ENCODE results near the gene USH1G.
"Not testable (repeated sequence)": the region's sequence is repeated elsewhere in the genome, so short reads cannot be mapped to it uniquely, and the experiment has no call there.

USH1G gene

GRCh38 chr17:74971069-74971841, 48.2 kb upstream of the USH1G start:
- DNase-seq (ENCODE audit: low read depth in 1 of 2, low spot score in 1 of 2), result no peak
- H3K27ac ChIP-seq (replicated peaks), result no peak overlapping the region
- no peak overlapping the region for H3K4me3 ChIP-seq (replicated peaks; ENCODE audit: insufficient read depth, low read length)
- no peak for TF ChIP-seq GABPA (IDR thresholded peaks at IDR 0.05; ENCODE audit: low read depth)
- TF ChIP-seq POLR2AphosphoS5 (IDR thresholded peaks at IDR 0.05; ENCODE audit: low read depth), result no peak
- TF ChIP-seq CTCF (IDR thresholded peaks at IDR 0.05; ENCODE audit: insufficient read depth, low read length), result no peak
- no peak for TF ChIP-seq REST (IDR thresholded peaks at IDR 0.05; ENCODE audit: insufficient replicate concordance, low read depth)
- TF ChIP-seq SPI1 (IDR thresholded peaks at IDR 0.05; ENCODE audit: borderline replicate concordance, low read depth), result no peak
- H3K27me3 ChIP-seq (ENCODE audit: insufficient read depth, poor library complexity, severe bottlenecking), result peaks cover 28% of the 10 kb centered on the region

- H3K27me3 ChIP-seq (ENCODE audit: insufficient read depth, poor library complexity, severe bottlenecking), result peaks cover 28% of the 10 kb centered on the region
- DNase-seq (ENCODE audit: low read depth in 1 of 2, low spot score in 1 of 2), result no peak
- H3K27ac ChIP-seq (replicated peaks), result no peak overlapping the region
- H3K4me3 ChIP-seq (replicated peaks; ENCODE audit: insufficient read depth, low read length), result no peak overlapping the region
- TF ChIP-seq REST (IDR thresholded peaks at IDR 0.05; ENCODE audit: insufficient replicate concordance, low read depth) (no peak), CTCF (IDR thresholded peaks at IDR 0.05; ENCODE audit: insufficient read depth, low read length) (no peak), POLR2AphosphoS5 (IDR thresholded peaks at IDR 0.05; ENCODE audit: low read depth) (no peak), GABPA (IDR thresholded peaks at IDR 0.05; ENCODE audit: low read depth) (no peak), SPI1 (IDR thresholded peaks at IDR 0.05; ENCODE audit: borderline replicate concordance, low read depth) (no peak)
Measured at GRCh38 chr17:74970395-74970794, 47.3 kb upstream of the USH1G start.

GRCh38 chr17:74969501-74969900, 46.4 kb upstream of the USH1G start:
- DNase-seq (ENCODE audit: low read depth in 1 of 2, low spot score in 1 of 2); H3K27ac ChIP-seq (replicated peaks); H3K4me3 ChIP-seq (replicated peaks; ENCODE audit: insufficient read depth, low read length): not testable (repeated sequence)

GRCh38 chr17:74968361-74968780, 45.3 kb upstream of the USH1G start:
- Histone ChIP-seq H3K27ac (replicated peaks) (no peak overlapping the region), H3K4me3 (replicated peaks; ENCODE audit: insufficient read depth, low read length) (no peak overlapping the region), H3K27me3 (ENCODE audit: insufficient read depth, poor library complexity, severe bottlenecking) (peaks cover 21% of the 10 kb centered on the region)
- TF ChIP-seq SPI1 (IDR thresholded peaks at IDR 0.05; ENCODE audit: borderline replicate concordance, low read depth), result no peak
- no peak for TF ChIP-seq CTCF (IDR thresholded peaks at IDR 0.05; ENCODE audit: insufficient read depth, low read length)
- TF ChIP-seq REST (IDR thresholded peaks at IDR 0.05; ENCODE audit: insufficient replicate concordance, low read depth), result no peak
- no peak for TF ChIP-seq GABPA (IDR thresholded peaks at IDR 0.05; ENCODE audit: low read depth)
- TF ChIP-seq POLR2AphosphoS5 (IDR thresholded peaks at IDR 0.05; ENCODE audit: low read depth), result no peak
- no peak for DNase-seq (ENCODE audit: low read depth in 1 of 2, low spot score in 1 of 2)

More at GRCh38 chr17:74969501-74969900, 46.4 kb upstream of the USH1G start:
- H3K27me3 ChIP-seq (ENCODE audit: insufficient read depth, poor library complexity, severe bottlenecking), result peaks cover 25% of the 10 kb centered on the region
